ENCODE measurements around the gene LEF1. TPM values are rescaled to one million over a fixed set of nuclear protein-coding genes. Genes with fewer than 3 reads are reported as not detected.
A peak's percentile ranks its signal among the peaks of the same experiment; 100 is the strongest.

Gene LEF1
- total RNA-seq (2014; rRNA removed; shearing (Covaris generic); ENCODE audit: low replicate concordance) = not detected in 2 replicates

GRCh38 chr4:108168671-108169523, at the start of gene LEF1:
LEF1 (minus strand) TSS chr4:108168932; CDS start chr4:108167767, 1,165 bp downstream.
- Histone ChIP-seq H3K36me3 (no peaks in the 10 kb centered on the region), H3K4me3 (peak within 1 kb of the TSS; percentile 30), H3K27me3 (peaks cover 69% of the 10 kb centered on the region), H3K9me3 (no peaks in the 10 kb centered on the region)
- DNase-seq = no peak

GRCh38 chr4:108216510-108216909, 47.8 kb upstream of the LEF1 start:
- no peak for DNase-seq
- Histone ChIP-seq H3K27me3 (no peaks in the 10 kb centered on the region), H3K9me3 (no peaks in the 10 kb centered on the region), H3K36me3 (no peaks in the 10 kb centered on the region), H3K4me3 (no peak overlapping the region)

DNA sequence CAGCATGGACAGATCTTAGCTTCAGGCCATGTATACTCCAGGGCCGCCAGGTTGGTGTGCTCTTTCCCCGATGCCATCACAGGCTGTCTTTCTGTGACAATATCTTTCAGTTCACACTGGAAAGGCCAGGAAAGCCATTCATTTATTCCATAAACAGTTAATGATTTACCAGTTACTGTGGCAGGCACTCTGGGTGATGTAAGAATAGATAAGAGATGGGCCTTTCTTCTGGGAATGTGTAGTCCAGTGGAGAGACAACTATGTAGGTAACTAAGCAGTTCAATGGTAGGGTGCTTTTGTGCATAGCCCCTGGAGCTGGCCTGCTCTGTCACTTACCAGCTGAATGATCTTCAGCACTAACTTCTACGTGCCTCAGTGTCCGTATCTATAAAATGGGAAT, 46.3 kb upstream of the LEF1 start:
- Histone ChIP-seq H3K36me3 (no peaks in the 10 kb centered on the region), H3K27me3 (no peaks in the 10 kb centered on the region), H3K9me3 (no peaks in the 10 kb centered on the region), H3K4me3 (no peak overlapping the region)
- no peak for DNase-seq

DNA sequence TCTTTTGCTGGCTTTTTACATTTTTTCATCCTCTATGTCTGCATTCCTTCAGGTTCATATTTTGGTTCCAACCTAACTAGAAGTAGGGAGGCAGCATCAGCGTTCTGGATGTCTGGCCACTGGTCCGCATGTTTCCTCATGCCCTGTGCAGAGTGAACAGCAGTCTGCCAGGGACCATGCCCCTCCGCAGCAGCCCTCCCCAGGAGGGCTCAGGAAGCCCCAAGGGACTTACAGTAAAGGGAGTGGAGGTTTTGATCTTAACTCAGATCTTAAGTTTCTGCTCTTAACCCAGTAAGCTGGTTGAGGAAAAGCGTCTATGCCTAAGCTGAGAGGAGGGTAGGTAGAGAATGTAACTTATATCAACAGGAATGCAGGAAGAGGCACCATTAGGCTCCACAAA, 45.0 kb upstream of the LEF1 start:
- H3K4me3 ChIP-seq = no peak overlapping the region
- DNase-seq = no peak
- no peaks in the 10 kb centered on the region for H3K36me3 ChIP-seq
- H3K9me3 ChIP-seq = no peaks in the 10 kb centered on the region
- no peaks in the 10 kb centered on the region for H3K27me3 ChIP-seq

GRCh38 chr4:108213308-108213707, 44.6 kb upstream of the LEF1 start:
- H3K36me3 ChIP-seq = no peaks in the 10 kb centered on the region
- H3K9me3 ChIP-seq = no peaks in the 10 kb centered on the region
- no peak for DNase-seq
- H3K27me3 ChIP-seq = no peaks in the 10 kb centered on the region
- no peak overlapping the region for H3K4me3 ChIP-seq

DNA sequence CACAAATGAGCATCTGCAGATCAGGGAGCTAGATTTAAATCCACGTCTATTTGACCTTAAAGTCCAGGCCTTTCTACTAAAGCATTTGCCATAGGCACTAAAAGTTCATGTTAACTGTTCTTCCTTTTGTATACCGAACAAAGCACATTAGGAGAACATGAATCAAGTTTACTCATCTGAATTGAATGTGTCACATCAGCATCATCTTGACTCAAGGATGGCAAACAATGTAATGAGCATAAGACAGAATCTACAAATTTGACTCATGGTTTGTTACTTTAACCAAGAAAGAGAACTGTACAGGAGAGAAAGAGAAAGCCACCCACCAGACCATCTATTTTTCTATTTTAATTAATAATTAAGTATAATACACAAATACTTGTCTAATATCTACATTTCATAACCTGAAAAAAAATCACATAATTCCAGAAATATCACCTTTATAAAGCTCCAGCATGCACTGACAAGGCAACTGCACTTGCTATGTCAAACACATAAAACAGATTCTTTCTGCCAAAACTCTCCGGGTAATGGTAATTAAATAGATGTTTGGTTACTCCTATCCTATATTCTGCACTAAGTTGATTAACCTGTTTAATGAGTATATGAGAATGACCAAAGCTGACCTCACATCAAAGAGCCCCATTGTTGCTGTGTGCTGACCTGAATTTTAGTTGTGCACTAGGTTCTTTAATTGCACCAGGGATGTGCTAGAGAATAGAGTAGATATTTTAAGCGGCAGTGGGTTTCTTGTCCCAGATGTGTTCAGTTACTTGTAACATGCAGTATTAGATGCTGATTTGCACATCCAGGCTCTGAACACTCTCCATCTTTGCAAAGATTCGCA, 42.5 kb upstream of the LEF1 start:
- H3K36me3 ChIP-seq = no peaks in the 10 kb centered on the region
- H3K27me3 ChIP-seq = no peaks in the 10 kb centered on the region
- no peak for DNase-seq
- no peaks in the 10 kb centered on the region for H3K9me3 ChIP-seq
- no peak overlapping the region for H3K4me3 ChIP-seq

DNA sequence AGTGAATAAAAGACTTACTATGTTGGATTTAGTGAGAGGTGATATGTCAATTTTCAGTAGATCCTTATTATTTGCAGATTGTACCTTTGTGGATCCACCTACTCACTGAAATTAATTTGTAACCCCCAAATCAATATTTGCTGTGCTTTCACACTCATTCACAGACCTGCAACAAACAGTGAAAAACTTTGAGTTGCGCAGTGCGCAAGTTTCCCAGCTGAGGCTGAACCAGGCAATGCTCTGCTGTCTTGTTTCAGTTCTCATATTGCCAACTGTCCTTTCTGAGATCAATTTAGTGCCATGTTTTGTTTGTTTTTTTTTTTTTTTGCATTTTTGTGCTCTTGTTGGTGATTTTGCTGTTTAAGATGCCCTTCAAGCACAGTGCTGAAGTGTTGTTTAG, 40.8 kb upstream of the LEF1 start:
- no peaks in the 10 kb centered on the region for H3K27me3 ChIP-seq
- no peaks in the 10 kb centered on the region for H3K36me3 ChIP-seq
- no peaks in the 10 kb centered on the region for H3K9me3 ChIP-seq
- DNase-seq = no peak
- no peak overlapping the region for H3K4me3 ChIP-seq

GRCh38 chr4:108205859-108206258, 37.1 kb upstream of the LEF1 start:
- Histone ChIP-seq H3K4me3 (no peak overlapping the region), H3K9me3 (no peaks in the 10 kb centered on the region), H3K36me3 (no peaks in the 10 kb centered on the region), H3K27me3 (no peaks in the 10 kb centered on the region)
- no peak for DNase-seq

GRCh38 chr4:108204518-108204917, 35.8 kb upstream of the LEF1 start:
- no peak for DNase-seq
- H3K36me3 ChIP-seq = no peaks in the 10 kb centered on the region
- no peaks in the 10 kb centered on the region for H3K9me3 ChIP-seq
- no peak overlapping the region for H3K4me3 ChIP-seq
- H3K27me3 ChIP-seq = no peaks in the 10 kb centered on the region

- Histone ChIP-seq H3K4me3 (no peak overlapping the region), H3K36me3 (no peaks in the 10 kb centered on the region), H3K9me3 (no peaks in the 10 kb centered on the region), H3K27me3 (no peaks in the 10 kb centered on the region)
- no peak for DNase-seq
These were observed 34.6 kb upstream of the LEF1 start for GRCh38 chr4:108203377-108203776.

DNA sequence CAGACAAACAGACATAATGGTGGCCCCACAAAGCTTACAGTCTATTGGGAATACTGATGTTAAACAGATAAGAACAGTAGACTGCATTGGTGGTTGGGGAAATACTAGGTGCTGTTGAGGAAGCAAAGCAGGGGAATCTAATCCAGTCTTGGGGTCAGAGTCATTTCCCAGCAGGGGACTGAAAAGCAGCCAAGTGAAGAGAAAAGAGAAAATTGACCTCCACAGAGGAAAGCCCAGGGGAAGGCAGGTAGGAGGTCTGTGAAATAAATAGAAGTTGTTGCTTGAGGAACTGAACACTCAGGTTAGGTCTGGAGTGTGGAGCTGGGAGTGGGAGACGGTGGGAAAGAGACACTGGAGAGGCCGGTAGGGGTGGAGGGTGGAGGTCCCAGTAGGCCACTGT, 33.0 kb upstream of the LEF1 start:
- Histone ChIP-seq H3K9me3 (no peaks in the 10 kb centered on the region), H3K27me3 (no peaks in the 10 kb centered on the region), H3K36me3 (no peaks in the 10 kb centered on the region), H3K4me3 (no peak overlapping the region)
- no peak for DNase-seq

- Histone ChIP-seq H3K36me3 (no peaks in the 10 kb centered on the region), H3K27me3 (no peaks in the 10 kb centered on the region), H3K9me3 (no peaks in the 10 kb centered on the region), H3K4me3 (no peak overlapping the region)
- DNase-seq = no peak
These were observed 31.1 kb upstream of the LEF1 start for GRCh38 chr4:108199881-108200280.

DNA sequence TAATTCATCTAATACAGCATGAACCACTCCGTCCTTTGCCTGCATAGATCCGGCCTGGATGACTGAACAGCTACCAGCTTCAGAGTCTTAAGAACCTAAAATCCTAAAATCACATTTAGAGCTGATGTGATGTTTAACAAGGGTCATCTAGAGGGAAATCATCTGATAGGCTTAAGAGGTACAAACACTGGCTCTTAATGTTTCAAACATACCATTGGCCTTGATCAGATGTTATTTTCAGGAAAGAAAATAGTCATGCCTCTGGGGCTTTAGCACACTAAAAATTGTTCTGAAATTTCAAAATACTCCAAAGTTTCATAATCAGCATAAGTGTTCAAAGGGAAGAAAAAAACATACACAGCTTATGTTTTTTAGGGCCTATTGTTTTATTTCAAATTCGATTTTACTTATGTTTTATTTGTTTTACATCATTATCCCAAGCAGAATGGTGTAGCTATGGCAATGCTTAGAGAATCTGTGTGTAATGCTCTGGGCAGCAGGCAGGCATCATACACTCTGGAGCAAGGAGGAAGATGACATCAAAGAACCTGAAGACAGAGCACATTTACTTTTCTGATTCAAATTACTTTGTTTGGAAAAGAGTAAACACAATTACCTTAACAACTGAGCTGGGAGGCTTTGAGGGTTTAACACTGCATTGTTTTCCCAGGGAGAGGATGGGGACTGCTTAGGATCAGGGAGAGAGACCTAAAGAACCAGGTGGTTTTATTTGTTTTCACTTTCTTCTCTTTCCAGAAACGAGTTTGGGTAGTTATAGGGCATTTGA, 25.3 kb upstream of the LEF1 start:
- Histone ChIP-seq H3K9me3 (no peaks in the 10 kb centered on the region), H3K27me3 (no peaks in the 10 kb centered on the region), H3K36me3 (no peaks in the 10 kb centered on the region), H3K4me3 (no peak overlapping the region)
- no peak for DNase-seq

DNA sequence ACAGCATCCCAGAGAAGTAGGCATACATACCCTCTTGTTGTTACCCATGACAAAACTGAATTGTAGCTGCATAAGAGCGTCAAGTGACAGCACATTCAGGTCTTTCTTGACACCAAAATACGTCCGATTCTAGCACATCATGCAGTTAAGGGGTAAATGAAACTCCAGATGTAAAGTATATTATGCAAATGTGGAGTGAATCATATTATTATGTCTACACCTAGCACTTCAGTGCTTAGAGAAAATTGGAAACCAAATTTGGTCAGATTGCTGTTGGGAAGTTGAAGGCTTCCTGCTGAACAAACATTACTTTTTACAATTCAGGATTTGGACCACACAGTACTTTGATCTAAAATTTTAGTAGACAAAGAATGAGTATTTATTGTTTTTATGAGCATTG, 24.2 kb upstream of the LEF1 start:
- DNase-seq = no peak
- Histone ChIP-seq H3K4me3 (no peak overlapping the region), H3K27me3 (no peaks in the 10 kb centered on the region), H3K36me3 (no peaks in the 10 kb centered on the region), H3K9me3 (no peaks in the 10 kb centered on the region)

- Histone ChIP-seq H3K36me3 (no peaks in the 10 kb centered on the region), H3K27me3 (no peaks in the 10 kb centered on the region), H3K9me3 (no peaks in the 10 kb centered on the region), H3K4me3 (no peak overlapping the region)
- no peak for DNase-seq
These were observed 23.3 kb upstream of the LEF1 start for GRCh38 chr4:108192056-108192455.

GRCh38 chr4:108191269-108191914, 22.7 kb upstream of the LEF1 start:
- no peaks in the 10 kb centered on the region for H3K36me3 ChIP-seq
- H3K27me3 ChIP-seq = no peaks in the 10 kb centered on the region
- DNase-seq = no peak
- H3K9me3 ChIP-seq = no peaks in the 10 kb centered on the region
- no peak overlapping the region for H3K4me3 ChIP-seq
